Suppressor macrophage (primary cell): Measurements from ENCODE around the gene PUDP.
A peak's percentile ranks its signal among the peaks of the same experiment; 100 is the strongest.
"Not testable (repeated sequence)": the region's sequence is repeated elsewhere in the genome, so short reads cannot be mapped to it uniquely, and the experiment has no call there.

Experiments
- DNase-seq, 4 experiments: peaks; one replicate each; pipeline ENCODE4 v3.0.0-alpha.2; 2020 to 2022

Gene PUDP

DNA sequence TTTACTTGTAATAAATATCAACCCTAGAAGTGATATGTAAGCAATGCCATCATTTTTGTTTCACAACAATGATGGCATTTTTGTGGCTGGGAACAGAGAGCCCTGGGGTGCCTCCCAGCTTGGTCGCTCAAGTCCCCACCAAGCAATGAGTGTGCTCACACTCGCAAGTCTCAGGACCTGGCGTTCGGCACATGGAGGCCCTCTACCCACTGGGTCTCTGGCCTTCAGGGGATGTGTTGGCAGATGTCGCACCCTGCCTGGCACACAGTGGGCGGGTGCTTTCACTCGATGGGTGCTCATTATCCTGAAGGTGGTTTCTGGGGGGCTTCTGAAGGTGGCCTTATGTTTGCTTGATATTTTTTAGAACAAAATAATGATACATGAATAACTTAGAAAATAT is 75.1 kb downstream of the PUDP start:
- DNase-seq = no peak

- DNase-seq = no peak
Observed at GRCh38 chrX:7071390-7071789, 76.6 kb downstream of the PUDP start.

DNA sequence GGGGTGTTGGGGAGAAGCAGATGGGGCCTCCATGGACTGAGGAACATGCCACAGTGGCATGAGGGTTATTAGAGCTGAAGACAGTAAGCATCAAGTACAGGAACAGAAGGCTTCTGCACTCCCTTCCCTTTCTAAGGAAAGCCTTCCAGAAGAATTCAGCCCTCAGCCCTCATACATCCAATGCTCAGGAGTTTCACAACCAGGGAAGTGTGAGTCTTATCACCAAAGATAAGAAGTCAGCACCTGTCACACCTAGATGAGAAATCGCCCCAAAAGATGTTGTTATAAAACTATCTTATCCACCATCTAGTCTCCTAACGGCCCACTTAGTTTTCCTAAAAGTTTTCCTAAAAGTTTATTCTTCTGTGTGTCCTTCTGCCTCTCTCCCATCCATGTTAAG is 78.4 kb downstream of the PUDP start:
- no peak for DNase-seq

DNA sequence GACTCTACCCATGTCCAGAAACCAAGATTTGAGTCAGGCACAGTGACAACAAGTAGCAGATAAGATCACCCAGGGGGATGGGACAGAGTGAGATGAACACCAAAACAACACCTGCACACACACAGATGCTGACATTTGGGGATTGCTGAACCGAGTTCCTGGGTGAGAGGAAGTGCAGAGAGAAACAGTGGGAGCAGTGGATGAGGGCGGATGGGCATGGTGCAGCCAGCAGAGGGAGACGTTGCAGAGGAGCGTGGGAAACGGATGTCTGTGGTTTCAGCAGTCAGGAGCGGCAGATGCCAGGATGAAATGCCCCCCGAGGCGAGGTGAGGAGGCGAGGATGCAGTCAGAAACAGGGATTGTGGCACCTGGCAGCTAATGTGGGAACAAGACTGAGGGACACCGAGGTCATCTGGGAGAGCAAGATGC is 79.0 kb downstream of the PUDP start:
- DNase-seq = peak in 3 of 4 experiments; percentile 26 to 55 (median 40)

GRCh38 chrX:7067256-7067655 is 80.7 kb downstream of the PUDP start:
- DNase-seq = no peak

DNA sequence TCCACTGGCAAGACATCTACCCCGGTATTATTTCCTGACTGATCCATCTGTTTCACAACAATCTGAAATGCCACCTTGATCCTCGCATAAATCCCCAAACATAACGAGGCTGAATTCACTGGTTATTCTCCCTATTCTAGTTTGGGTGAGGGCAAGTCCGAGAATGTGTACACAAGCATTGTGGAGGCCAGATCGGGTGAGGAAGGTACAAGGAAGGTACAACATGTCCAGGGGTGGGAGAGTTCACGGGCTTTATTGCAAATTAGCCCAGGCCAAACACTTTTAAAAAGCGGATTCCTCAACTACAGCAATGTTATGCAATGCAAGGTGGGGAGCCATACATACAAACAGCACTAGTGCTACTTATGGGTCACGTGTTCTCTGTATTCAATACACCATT is 82.5 kb downstream of the PUDP start:
- no peak for DNase-seq

- no peak for DNase-seq
Observed at GRCh38 chrX:7062903-7063302, 85.0 kb downstream of the PUDP start.

DNA sequence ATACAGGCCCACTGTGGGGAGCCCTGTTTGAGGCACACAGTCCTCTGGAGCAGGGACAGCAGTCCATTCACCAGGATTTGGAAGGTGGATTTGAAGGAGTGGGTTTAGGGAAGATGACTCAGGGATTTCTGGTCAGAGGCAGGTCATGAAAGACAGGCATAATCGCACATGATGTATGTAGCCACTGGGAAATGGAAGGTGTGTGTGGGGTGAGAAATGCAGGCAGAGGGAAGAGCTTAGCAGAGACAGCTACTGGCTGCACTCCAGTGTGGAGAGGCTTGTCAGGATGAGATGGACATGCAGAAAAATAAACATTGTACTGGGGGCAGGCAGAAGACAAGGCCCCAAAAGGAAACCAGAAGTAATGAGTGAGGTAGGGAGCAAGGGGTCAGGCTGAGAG is 85.7 kb downstream of the PUDP start:
- no peak for DNase-seq

DNA sequence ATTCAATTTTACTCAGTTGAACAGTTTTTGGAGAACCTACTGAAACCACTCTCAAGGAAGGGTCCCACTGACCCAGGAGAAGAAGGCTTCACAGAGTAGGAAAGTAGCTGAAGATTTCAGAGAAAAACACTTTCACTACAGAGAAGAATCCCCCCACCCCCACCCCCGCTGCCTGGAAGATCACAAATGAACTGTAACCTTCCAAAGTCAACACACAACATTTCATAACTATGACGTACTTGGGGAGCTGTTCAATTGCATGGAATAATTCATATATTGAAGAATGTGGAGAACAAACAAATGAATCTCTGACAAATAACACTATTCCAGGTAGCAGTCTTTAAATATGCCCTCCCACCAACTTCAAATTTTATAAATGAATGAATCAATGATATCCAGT is 86.5 kb downstream of the PUDP start:
- DNase-seq = no peak

GRCh38 chrX:7060444-7060843 is 87.5 kb downstream of the PUDP start:
- DNase-seq = no peak

GRCh38 chrX:7059859-7060258 is 88.1 kb downstream of the PUDP start:
- no peak for DNase-seq

GRCh38 chrX:7059214-7059838 is 88.6 kb downstream of the PUDP start:
- no peak for DNase-seq

- DNase-seq = no peak
Observed at GRCh38 chrX:7055386-7056137, 92.4 kb downstream of the PUDP start.

GRCh38 chrX:7054219-7055216 is 93.4 kb downstream of the PUDP start:
- no peak for DNase-seq

- no peak for DNase-seq
Observed at GRCh38 chrX:7052541-7052940, 95.4 kb downstream of the PUDP start.

DNA sequence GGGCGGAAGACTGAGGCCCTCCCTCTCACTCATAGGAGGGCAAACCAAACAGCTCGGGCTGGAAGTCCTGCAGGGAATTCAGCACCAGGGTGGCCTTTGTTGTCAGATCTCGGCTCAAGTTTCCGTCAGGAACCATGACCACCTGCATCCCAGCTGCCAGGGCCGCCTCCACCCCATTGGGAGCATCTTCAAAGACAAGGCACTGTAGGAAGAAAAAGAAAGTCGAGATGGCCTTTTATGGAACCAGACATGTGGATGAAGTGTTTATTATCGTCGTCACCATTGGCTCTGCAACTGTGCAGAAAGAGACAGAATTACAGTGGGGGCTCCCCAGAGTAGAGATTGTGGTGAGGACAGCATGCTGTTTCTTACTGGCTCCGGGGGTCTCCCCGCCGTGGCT is 97.7 kb downstream of the PUDP start:
- no peak for DNase-seq

DNA sequence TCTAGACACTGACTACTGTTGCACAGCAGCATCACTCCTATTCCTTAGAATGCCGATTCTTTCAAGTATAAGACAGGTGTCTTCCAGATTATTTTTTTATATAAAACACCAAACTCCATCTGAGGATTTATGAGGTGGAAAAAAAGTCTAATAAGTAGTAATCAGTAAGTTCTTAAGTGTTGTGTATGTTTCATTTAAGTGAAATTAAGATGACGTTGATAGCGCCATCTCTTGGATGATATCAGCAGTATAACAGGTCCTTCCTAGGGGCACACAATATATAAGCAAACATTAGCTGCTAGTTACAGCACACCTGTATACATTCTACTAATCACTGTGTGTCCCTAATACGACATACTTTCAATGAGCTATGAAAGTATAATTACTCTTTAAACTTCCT is 100.0 kb downstream of the PUDP start:
- DNase-seq = no peak

DNA sequence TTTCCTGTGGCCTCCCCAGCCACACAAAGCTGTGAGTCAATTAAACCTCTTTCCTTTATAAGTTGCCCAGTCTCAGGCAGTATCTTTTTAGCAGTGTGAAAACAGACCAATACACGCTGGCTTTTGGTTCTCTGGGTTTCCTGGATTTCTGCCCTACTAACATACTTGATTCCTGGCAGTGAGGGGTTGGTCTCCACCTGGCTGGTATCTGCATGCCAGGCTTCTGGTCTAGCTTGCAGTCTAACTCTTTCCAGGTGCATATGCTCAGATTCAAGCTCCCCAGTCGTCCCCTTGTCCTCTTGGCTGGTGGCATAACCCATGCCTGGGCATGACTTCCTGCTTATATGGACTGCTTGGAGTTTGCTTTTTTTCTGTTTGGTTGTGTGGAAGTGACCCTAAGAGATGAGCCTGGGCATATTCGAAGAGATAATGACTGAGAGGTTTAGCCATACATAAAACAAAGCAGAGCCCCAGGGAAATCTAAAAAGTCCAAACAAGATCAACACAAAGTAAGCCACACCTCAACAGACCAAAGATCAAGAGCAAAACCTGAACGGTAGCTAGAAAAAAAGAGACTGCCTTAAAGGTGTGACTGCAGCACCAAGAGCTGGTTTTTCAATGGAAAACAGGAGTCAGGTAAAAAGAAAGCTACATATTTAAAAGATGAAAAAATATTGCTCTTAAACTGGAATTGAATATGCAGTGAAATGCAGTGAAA is 102.6 kb downstream of the PUDP start:
- no peak for DNase-seq

DNA sequence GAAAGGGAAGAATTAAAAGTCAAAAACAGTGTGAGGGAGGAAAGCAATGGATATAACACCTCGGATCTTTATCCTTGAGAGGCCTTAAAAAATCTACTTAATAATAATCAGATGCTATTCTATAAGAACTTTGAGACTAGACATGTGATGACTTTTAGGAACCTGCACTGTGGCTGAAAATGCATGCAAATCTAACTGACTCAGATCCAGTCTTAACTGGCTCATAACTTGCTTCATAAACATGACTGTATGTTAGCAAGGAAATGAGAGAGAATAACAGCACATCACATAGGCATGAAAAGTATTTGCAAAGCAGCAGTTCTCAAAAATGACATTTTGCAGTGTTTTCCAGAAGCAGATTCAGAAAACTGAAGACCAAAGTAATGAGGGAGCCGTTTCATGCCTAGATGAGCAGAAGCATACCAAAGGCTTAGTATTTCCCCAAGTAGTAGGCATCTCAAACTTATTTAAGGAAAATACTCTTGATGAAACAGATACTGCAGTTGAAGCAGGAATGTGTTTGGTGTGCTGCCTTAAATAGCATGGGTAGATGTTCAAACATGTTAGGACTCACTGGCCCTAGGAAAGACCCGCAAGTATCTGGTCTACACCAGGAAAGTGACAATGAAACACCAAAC is 104.0 kb downstream of the PUDP start:
- not testable (repeated sequence) for DNase-seq

DNA sequence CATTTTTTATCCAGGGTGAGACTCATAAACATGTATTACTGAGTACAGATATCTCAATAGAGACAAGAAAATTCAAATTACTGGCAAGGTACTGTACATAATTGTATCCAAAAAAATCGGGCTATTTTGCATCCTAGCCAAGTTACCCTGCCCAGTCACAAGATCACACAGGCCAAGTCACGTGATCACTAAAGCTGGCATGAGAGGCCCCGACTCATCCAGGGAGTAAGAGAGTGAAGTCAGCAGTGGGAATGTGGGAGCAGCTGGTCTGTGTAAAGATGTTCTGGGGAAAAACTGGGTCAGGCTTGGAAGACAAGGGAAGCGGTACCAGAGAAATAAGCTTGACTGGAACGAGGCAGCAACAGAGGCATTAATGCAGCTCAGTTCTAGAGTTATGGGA is 119.7 kb downstream of the PUDP start:
- DNase-seq = no peak

- no peak for DNase-seq
Observed at GRCh38 chrX:7027071-7027470, 120.9 kb downstream of the PUDP start.

DNA sequence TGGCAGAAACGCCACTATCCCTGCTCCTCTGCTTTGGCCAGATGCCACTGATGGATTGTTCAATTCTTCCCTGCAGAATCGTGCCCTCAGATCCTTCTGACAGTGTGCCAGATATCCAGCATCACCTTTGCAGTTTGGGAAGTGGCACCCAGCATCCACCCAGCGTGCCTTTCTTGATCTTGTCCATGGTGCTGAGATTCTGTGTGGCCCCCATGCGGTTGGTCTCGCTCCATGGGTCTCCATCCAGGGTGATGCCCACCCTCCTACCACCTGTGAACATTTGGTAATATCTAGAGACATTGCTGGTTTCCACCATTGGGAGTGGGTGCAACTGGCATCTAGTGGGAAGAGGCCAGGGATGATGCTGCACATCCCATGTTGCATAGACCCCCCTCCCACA is 121.6 kb downstream of the PUDP start:
- not testable (repeated sequence) for DNase-seq
